Measurements from ENCODE around the gene CPA1. TPM values are rescaled to one million over a fixed set of nuclear protein-coding genes. Genes with fewer than 3 reads are reported as not detected.

Gene CPA1
- total and polyA plus RNA-seq, 2 of the 13 experiments (the other 11 are each of a cell fraction or from before 2014, with no cell fraction given), result 0.20 to 0.58 TPM

GRCh38 chr7:130380861-130381455 lies 664 bp downstream of the CPA1 start:
- TF ChIP-seq GPN1 (CRISPR knock-in tag; IDR thresholded peaks at IDR 0.05; ENCODE audit: borderline replicate concordance) (no peak), HMGA1 (CRISPR knock-in tag; conservative IDR thresholded peaks at IDR 0.05) (no peak), SSRP1 (CRISPR knock-in tag; IDR thresholded peaks at IDR 0.05) (no peak), SAFB2 (CRISPR knock-in tag; IDR thresholded peaks at IDR 0.05; ENCODE audit: borderline replicate concordance, low read depth) (no peak), ZNF224 (CRISPR knock-in tag; IDR thresholded peaks at IDR 0.05) (no peak), KLF6 (CRISPR knock-in tag; IDR thresholded peaks at IDR 0.05) (no peak), KLF13 (CRISPR knock-in tag; IDR thresholded peaks at IDR 0.05) (no peak), POGZ (CRISPR knock-in tag; IDR thresholded peaks at IDR 0.05) (no peak), NFRKB (IDR thresholded peaks at IDR 0.05) (no peak)

More at GRCh38 chr7:130380861-130381455, 664 bp downstream of the CPA1 start:
- ATAC-seq (no peak), FAIRE-seq (no peak), DNase-seq (ENCODE audit: low spot score) (no peak)
- no TSS peak for BruUV-seq (replicated peaks)
- H3K9ac ChIP-seq (ENCODE audit: insufficient read depth, low read depth, low read length), result no peak overlapping the region
- intact Hi-C loops (cut with micrococcal nuclease; ENCODE audit: unreplicated experiment), result no loop called here
- 0 out of 6 replicates have a peak overlapping the region, but pooled peaks of 1 of the 3 experiments have one; percentile 68 for H3K4me3 ChIP-seq (replicated peaks in 1 of 3; ENCODE audit: insufficient read depth in 1 of 3, low read depth in 2 of 3, low read length in 3 of 3)
- 55% methylated on average over 4 of the region's 7 CpGs for WGBS (ENCODE audit: low lambda C conversion rate)
- H3K4me1 ChIP-seq (ENCODE audit: insufficient read depth, low read length), result peaks cover 20% of the 10 kb centered on the region
- H3K27ac ChIP-seq (ENCODE audit: extremely low read length, insufficient read depth, low read length), result no peak overlapping the region
- in situ Hi-C loops (cut with HindIII; ENCODE audit: extremely low pct_ligation_motif_present, low pct_unique_long_range_greater_than_20kb), result no loop called here
- peak overlapping the region; percentile 71 for H3K4me2 ChIP-seq (ENCODE audit: low read depth, low read length)
- ChIA-PET POLR2A (no interaction called here), CTCF (ENCODE audit: low intra/inter-chr PET ratio, low total read pairs) (no interaction called here)
- H3K27me3 ChIP-seq (ENCODE audit: control insufficient read depth in 1 of 2, insufficient read depth in 2 of 2, low read length in 2 of 2), result peaks cover 4 to 20% of the 10 kb centered on the region in 2 experiments; a peak in 3 of 5 replicates
- no peaks in the 10 kb centered on the region for H4K20me1 ChIP-seq (ENCODE audit: insufficient read depth, low read length)
- H3K9me3 ChIP-seq (ENCODE audit: low read length), result peaks cover 5% of the 10 kb centered on the region
- peak overlapping the region; percentile 9 for H2AFZ ChIP-seq (ENCODE audit: low read length)
- no peaks in the 10 kb centered on the region for H3K36me3 ChIP-seq (replicated peaks in 1 of 2; ENCODE audit: control insufficient read depth in 1 of 2, insufficient read depth in 2 of 2, low read length in 2 of 2)
- H3K79me2 ChIP-seq (ENCODE audit: insufficient read depth, low read length), result no peaks in the 10 kb centered on the region
